Ectodermal cell (in vitro differentiated cells): ENCODE data around the gene DPYSL3. TPM values are rescaled to one million over a fixed set of nuclear protein-coding genes. Genes with fewer than 3 reads are reported as not detected.
"Not testable (repeated sequence)": the region's sequence is repeated elsewhere in the genome, so short reads cannot be mapped to it uniquely, and the experiment has no call there.

ENCODE experiments used
- H3K27ac ChIP-seq: 2 replicates; pipeline ENCODE4 v1.7.0; 2013; ENCODE audit warnings: mild to moderate bottlenecking, low read depth, low read length; ENCODE audit not compliant: insufficient read depth, poor library complexity, severe bottlenecking
- H3K27me3 ChIP-seq: 2 replicates; pipeline ENCODE4 v1.7.0; 2013; ENCODE audit warnings: mild to moderate bottlenecking, low read length; ENCODE audit not compliant: insufficient read depth, control insufficient read depth, poor library complexity, severe bottlenecking
- H3K36me3 ChIP-seq: one replicate; pipeline ENCODE4 v1.7.0; 2013; ENCODE audit warnings: low read length; ENCODE audit not compliant: control insufficient read depth, insufficient read depth
- H3K4me1 ChIP-seq: one replicate; pipeline ENCODE4 v1.7.0; 2013; ENCODE audit warnings: low read length; ENCODE audit not compliant: control insufficient read depth, insufficient read depth
- H3K4me3 ChIP-seq: 2 replicates; pipeline ENCODE4 v1.7.0; 2013; ENCODE audit warnings: low read depth, low read length, control low read depth; ENCODE audit not compliant: insufficient read depth
- H3K9me3 ChIP-seq: 2 replicates; pipeline ENCODE4 v1.7.0; 2013; ENCODE audit warnings: mild to moderate bottlenecking, low read length, moderate library complexity; ENCODE audit not compliant: control insufficient read depth
- WGBS, 2 experiments: methylation state at CpG; one replicate each; pipeline ENCODE4 v1.1.7; 2013; ENCODE audit warnings: missing lambda C conversion rate in 2 of 2; 5-methylcytosine and 5-hydroxymethylcytosine counted together
- polyA plus RNA-seq, 4 experiments: library from polyadenylated mRNA; stranded (reverse); fragments of 50-300 nt; gene quantifications; one replicate each; pipeline ENCODE4 v1.2.3, GENCODE V29; 2013

The DPYSL3 gene
- polyA plus RNA-seq (2013, experiment 1 of 4): 365 TPM
- 447 TPM for polyA plus RNA-seq (2013, experiment 2 of 4)
- 266 TPM for polyA plus RNA-seq (2013, experiment 3 of 4)
- polyA plus RNA-seq (2013, experiment 4 of 4): 298 TPM

GRCh38 chr5:147509710-147510651, at the start of gene DPYSL3:
TSS of gene DPYSL3 (minus strand) at chr5:147510068. CDS start at chr5:147509858, 210 bp downstream.
- peak within 1 kb of the TSS; percentile 78 for H3K4me3 ChIP-seq

DNA sequence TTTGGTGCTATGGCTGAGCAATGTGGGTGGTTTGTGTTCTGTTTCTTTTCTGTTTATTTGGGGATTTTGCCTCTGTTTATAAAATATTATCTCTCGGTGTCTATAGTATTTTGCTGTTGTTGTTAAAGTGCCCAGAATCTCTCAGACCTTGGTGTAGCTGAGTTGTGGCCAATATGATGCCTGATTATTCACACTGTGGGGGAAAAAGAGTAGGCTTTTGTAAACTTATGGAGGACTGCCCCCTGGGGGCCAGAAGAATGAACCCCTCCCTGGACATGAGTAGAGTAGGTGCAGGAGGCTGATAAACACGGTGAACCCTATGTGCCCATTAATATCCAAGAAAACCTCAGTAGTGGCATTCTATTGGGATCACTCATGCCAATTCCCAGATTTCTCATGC, 49.0 kb upstream of the DPYSL3 start:
- 32 to 61% methylated on average over 2 of the region's 2 CpGs for WGBS, 2 experiments
- Histone ChIP-seq H3K36me3 (no peaks in the 10 kb centered on the region), H3K4me3 (no peak overlapping the region), H3K9me3 (no peaks in the 10 kb centered on the region), H3K4me1 (peaks cover 27% of the 10 kb centered on the region), H3K27me3 (no peaks in the 10 kb centered on the region), H3K27ac (no peak overlapping the region)

More at GRCh38 chr5:147509710-147510651, at the start of gene DPYSL3:
- Histone ChIP-seq H3K9me3 (no peaks in the 10 kb centered on the region), H3K4me1 (peaks cover 8% of the 10 kb centered on the region), H3K27ac (peak within 1 kb of the TSS; percentile 28), H3K36me3 (no peaks in the 10 kb centered on the region), H3K27me3 (peaks cover 16% of the 10 kb centered on the region)
- 5% methylated on average over 66 of the region's 66 CpGs for WGBS, 2 experiments

GRCh38 chr5:147557876-147558745, 48.2 kb upstream of the DPYSL3 start:
- WGBS, 2 experiments: 83 to 87% methylated on average over 7 to 8 of the region's 8 CpGs
- Histone ChIP-seq H3K27me3 (no peaks in the 10 kb centered on the region), H3K36me3 (no peaks in the 10 kb centered on the region), H3K9me3 (no peaks in the 10 kb centered on the region), H3K27ac (no peak overlapping the region), H3K4me3 (no peak overlapping the region), H3K4me1 (peaks cover 24% of the 10 kb centered on the region)

DNA sequence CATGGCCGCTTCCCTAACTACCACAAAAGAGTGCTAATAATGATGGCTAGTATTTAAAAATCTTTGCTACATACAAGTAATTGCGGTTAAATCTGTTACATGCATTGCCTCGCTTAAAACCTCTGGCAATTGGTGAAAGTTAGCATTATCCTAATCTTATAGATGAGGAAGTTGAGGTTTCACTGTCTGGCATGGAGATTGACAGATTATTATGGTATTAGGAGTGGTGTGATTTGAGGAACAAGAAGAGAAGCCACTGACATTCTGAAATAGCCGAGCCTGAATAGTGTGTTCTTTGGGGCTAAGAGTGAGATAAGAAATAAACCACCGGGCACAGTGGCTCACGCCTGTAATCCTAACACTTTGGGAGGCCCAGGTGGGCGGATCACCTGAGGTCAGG, 45.3 kb upstream of the DPYSL3 start:
- Histone ChIP-seq H3K27me3 (no peaks in the 10 kb centered on the region), H3K9me3 (no peaks in the 10 kb centered on the region), H3K4me1 (peaks cover 13% of the 10 kb centered on the region), H3K4me3 (no peak overlapping the region), H3K27ac (no peak overlapping the region), H3K36me3 (no peaks in the 10 kb centered on the region)
- 93 to 97% methylated on average over 6 to 7 of the region's 7 CpGs for WGBS, 2 experiments

DNA sequence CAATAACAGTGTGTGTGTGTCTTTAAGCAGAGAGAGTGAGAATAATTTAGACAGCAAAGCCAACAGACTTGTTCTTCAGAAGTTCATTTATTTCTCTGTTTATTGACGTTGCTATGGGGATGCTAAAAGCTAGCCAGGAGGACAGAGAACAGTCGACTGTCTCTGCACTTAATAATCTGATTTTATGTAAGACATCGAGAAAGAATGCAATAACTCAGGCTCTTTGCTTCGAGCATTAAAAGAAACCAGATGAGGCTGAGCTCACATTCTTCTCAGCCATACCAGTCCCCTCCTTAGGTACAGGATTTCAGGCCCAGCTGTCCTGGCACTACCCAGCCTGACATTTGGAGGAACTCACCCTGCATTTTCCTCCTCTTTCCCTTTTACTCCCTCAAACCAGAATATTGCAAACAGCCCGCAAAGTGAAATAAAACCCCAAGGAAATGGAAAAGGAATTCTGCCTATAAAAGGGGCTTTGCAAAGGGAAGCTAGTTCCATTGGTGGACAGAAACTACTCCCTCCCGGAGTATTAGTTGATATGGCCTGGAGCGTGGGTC, 44.5 kb upstream of the DPYSL3 start:
- Histone ChIP-seq H3K27me3 (no peaks in the 10 kb centered on the region), H3K36me3 (no peaks in the 10 kb centered on the region), H3K4me1 (peaks cover 10% of the 10 kb centered on the region), H3K9me3 (no peaks in the 10 kb centered on the region), H3K27ac (no peak overlapping the region), H3K4me3 (no peak overlapping the region)
- WGBS, 2 experiments: 87% methylated on average over 7 of the region's 7 CpGs

DNA sequence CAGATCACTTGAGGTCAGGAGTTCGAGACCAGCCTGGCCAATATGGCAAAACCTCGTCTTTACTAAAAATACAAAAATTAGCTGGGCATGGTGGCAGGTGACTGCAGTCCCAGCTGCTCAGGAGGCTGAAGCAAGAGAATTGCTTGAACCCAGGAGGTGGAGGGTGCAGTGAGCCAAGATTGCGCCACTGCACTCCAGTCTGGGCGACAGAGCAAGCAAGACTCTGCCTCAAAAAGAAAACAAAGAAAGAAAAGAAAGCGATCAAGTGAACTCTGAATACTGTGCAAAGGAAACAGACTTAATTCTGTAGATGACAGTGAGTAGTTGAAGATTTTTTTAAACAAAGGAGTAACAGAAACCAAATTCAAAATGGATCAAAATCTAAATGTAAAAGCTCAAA, 43.9 kb upstream of the DPYSL3 start:
- not testable (repeated sequence) for H3K4me1 ChIP-seq, H3K4me3 ChIP-seq, H3K9me3 ChIP-seq, H3K27ac ChIP-seq, H3K27me3 ChIP-seq, H3K36me3 ChIP-seq
- 94% methylated on average over 5 of the region's 5 CpGs for WGBS, 2 experiments

GRCh38 chr5:147552897-147553296, 43.0 kb upstream of the DPYSL3 start:
- 94 to 96% methylated on average over 4 of the region's 4 CpGs for WGBS, 2 experiments
- Histone ChIP-seq H3K4me3 (no peak overlapping the region), H3K9me3 (no peaks in the 10 kb centered on the region), H3K36me3 (no peaks in the 10 kb centered on the region), H3K27me3 (no peaks in the 10 kb centered on the region), H3K4me1 (no peaks in the 10 kb centered on the region), H3K27ac (no peak overlapping the region)

- 92% methylated on average over 1 of the region's 1 CpG; no CpG with 5 or more reads in 1 of the 2 experiments for WGBS, 2 experiments
- Histone ChIP-seq H3K36me3 (no peaks in the 10 kb centered on the region), H3K4me3 (no peak overlapping the region)
These were observed 41.8 kb upstream of the DPYSL3 start for GRCh38 chr5:147551677-147552076.

GRCh38 chr5:147547730-147548129, 37.9 kb upstream of the DPYSL3 start:
- WGBS, 2 experiments: 91 to 94% methylated on average over 3 of the region's 3 CpGs
- Histone ChIP-seq H3K4me3 (no peak overlapping the region), H3K36me3 (no peaks in the 10 kb centered on the region), H3K4me1 (no peaks in the 10 kb centered on the region), H3K27me3 (no peaks in the 10 kb centered on the region), H3K27ac (no peak overlapping the region), H3K9me3 (no peaks in the 10 kb centered on the region)

More at GRCh38 chr5:147551677-147552076, 41.8 kb upstream of the DPYSL3 start:
- Histone ChIP-seq H3K27me3 (no peaks in the 10 kb centered on the region), H3K9me3 (no peaks in the 10 kb centered on the region), H3K27ac (no peak overlapping the region), H3K4me1 (no peaks in the 10 kb centered on the region)
